Measurements from ENCODE around the gene PACSIN2. TPM values are rescaled to one million over a fixed set of nuclear protein-coding genes. Genes with fewer than 3 reads are reported as not detected.

The PACSIN2 gene, protein sequence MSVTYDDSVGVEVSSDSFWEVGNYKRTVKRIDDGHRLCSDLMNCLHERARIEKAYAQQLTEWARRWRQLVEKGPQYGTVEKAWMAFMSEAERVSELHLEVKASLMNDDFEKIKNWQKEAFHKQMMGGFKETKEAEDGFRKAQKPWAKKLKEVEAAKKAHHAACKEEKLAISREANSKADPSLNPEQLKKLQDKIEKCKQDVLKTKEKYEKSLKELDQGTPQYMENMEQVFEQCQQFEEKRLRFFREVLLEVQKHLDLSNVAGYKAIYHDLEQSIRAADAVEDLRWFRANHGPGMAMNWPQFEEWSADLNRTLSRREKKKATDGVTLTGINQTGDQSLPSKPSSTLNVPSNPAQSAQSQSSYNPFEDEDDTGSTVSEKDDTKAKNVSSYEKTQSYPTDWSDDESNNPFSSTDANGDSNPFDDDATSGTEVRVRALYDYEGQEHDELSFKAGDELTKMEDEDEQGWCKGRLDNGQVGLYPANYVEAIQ
- 32.3 and 32.8 TPM in 2 replicates for total RNA-seq

DNA sequence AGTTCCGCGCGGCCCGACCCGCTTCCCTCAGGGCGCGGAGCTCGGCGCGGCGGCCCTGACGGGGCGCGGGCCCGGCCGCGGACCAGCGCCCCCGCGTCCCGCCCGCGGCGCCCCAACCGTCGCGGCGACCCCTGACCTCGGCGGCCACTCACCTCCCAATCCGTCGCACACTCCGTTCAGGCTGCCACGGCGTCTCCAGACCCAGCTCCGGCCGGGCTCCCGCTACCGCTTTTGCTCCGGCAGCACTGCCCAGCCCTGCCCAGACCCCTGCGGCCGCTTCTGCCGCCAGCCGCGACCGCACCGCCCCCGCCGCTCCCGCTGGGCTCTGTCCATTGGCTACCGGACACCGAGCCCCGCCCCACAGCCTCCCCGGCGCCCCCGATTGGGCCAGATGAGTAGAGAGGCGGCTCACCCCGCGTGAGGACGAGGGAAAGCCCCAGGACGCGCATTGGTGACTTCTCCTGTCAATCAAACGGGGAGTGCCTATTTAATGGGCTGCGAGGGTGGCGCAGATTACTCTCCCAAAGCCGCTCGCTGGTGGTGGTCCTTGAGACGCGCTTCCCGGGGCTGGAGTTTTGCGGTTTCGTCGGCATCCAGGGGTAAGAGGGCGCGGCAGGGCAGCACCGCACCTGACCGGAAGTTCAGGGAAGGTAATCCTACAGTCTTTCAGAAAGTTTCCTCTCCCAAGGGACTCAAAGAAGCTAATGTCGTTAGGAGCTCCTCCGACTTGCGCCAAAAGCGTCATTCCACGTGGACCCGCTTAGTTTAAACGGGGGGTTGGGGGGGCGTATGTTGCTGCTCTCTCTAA is at the start of gene PACSIN2:
Gene PACSIN2 (minus strand): TSS at position 281 of the 808 bp plus-strand sequence. CDS start 103,069 bp downstream, outside the sequence.

DNA sequence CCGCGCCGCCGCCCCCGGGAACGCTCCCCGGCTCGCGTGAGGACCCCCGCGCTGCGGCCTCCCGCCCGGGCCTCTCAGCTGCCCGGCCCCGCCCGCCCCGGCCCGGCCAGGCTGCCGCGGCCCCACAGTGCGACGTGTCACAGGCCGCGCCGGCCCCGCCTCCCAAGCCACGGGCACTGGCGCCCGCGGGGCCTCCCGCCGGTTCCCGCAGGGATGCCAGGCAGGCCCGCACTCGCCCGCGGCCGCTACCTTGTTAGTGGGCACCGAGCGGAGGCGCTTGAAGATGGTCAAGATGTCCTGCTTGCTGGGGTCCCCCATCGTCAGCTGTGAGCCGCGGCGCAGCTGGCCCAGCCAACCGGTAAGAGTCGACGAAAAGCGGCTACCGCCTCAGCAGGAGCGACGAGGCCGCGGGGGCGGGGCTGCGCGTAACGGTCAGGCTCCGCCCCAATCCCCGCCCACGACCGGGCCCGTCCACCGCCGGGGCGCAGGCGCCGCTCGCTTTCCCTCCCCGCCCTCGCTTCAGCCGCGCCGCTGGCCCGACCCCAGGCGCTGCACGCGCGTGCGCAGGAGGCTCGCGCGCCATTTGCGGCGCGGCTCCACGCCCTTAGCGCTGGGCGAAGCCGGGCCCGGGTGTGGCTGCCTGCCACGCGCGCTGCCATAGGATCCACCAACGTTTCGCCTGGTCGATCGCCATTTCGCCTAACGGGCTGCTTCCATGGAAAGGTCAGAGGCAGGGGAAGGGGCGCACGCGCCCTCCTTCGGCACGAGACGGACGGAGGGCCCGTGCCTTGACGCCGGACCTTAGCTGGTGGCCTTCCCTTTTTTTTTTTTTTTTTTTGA is 157.9 kb downstream of the PACSIN2 start, which contains the start of gene ARFGAP3:
Gene ARFGAP3 (minus strand): TSS at position 409 of the 840 bp plus-strand sequence. CDS start 91 bp downstream, at position 318.

Other genes starting within 250 kb of the PACSIN2 start
- gene ARFGAP3, start 157.9 kb downstream of the PACSIN2 start, total RNA-seq: 70.6 and 88.3 TPM in 2 replicates
- 19.3 and 20.2 TPM in 2 replicates for gene TTLL1, start 74.2 kb upstream of the PACSIN2 start, total RNA-seq
- gene BIK, start 95.6 kb upstream of the PACSIN2 start, total RNA-seq: not detected in 2 replicates
- gene MCAT, start 128.2 kb upstream of the PACSIN2 start, total RNA-seq: 14.3 and 15.8 TPM in 2 replicates
- 254 and 353 TPM in 2 replicates for gene TSPO, start 136.4 kb upstream of the PACSIN2 start, total RNA-seq
- gene TTLL12, start 172.0 kb upstream of the PACSIN2 start, total RNA-seq: 33.8 and 43.7 TPM in 2 replicates

All from hair follicle dermal papilla cell (primary cell).